ENCODE data around the gene POU3F2.

DNA sequence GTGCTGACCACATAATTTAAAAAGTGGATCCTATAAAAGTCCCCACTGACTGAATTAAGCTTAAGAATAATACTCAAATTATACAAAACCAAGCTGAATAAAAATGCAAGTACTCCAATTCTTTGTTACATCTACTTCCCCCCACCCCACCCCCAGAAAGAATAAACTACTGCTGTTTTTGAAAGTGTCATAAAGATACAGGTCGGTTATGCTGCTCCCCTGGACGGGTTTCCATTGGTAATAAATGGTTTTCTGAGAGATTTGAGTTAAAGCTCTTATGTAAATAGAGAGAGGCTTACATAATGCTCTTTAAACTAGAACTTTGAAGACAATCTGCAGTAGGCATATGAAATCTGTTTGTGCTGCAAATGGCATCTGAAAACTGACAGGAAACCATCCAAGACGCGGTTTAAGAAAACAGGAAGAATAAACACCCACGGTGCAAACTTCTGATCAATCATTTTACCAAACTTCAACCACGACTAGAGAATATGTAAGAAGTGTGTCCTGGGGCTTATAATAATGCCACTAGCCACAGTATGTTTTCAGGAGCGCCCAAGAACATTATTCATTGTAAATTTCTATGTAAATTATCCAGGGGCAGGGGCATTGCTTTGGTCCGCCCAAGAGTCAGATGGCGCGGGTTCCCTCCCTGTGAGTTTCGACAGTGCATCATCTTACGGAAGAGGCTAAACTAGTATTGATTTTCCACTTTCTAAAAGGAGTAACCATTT is 10.8 kb upstream of the POU3F2 start:
- TF ChIP-seq REST (IDR thresholded peaks at IDR 0.05; ENCODE audit: low read depth, low read length) (no peak), RAD21 (IDR thresholded peaks at IDR 0.05; ENCODE audit: low read length) (no peak)
- TF ChIP-seq, protein P1, sequence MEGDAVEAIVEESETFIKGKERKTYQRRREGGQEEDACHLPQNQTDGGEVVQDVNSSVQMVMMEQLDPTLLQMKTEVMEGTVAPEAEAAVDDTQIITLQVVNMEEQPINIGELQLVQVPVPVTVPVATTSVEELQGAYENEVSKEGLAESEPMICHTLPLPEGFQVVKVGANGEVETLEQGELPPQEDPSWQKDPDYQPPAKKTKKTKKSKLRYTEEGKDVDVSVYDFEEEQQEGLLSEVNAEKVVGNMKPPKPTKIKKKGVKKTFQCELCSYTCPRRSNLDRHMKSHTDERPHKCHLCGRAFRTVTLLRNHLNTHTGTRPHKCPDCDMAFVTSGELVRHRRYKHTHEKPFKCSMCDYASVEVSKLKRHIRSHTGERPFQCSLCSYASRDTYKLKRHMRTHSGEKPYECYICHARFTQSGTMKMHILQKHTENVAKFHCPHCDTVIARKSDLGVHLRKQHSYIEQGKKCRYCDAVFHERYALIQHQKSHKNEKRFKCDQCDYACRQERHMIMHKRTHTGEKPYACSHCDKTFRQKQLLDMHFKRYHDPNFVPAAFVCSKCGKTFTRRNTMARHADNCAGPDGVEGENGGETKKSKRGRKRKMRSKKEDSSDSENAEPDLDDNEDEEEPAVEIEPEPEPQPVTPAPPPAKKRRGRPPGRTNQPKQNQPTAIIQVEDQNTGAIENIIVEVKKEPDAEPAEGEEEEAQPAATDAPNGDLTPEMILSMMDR (IDR thresholded peaks at IDR 0.05) = no peak
